Stomach (tissue), 4 donors: ENCODE results near the gene KRT7.

ENCODE experiments used
- CTCF ChIP-seq, 7 experiments: fragments of 450-650 bp in 4 of 7; fragments of 200-600 bp in 3 of 7; sonication (generic) in 3 of 7; IDR thresholded peaks; one replicate each; pipeline ENCODE4 v1.5.1; 2016 to 2019; ENCODE audit warnings: antibody characterized with exemption in 7 of 7, control low read depth in 2 of 7, mild to moderate bottlenecking in 1 of 7
- EP300 ChIP-seq: sonication (generic); formaldehyde crosslinking; IDR thresholded peaks from one replicate; pipeline ENCODE4 v1.6.1; 2017; ENCODE audit warnings: antibody characterized with exemption
- POLR2A ChIP-seq, 4 donors: fragments of 450-650 bp; IDR thresholded peaks; one replicate each; pipeline ENCODE4 v1.6.1; 2016; ENCODE audit warnings: antibody characterized with exemption in 4 of 4, control low read depth in 2 of 4, mild to moderate bottlenecking in 1 of 4, moderate library complexity in 1 of 4
- POLR2AphosphoS5 ChIP-seq, 3 donors: sonication (generic); formaldehyde crosslinking; IDR thresholded peaks; one replicate each; pipeline ENCODE4 v1.6.1; 2016; ENCODE audit warnings: antibody characterized with exemption in 3 of 3

- TF ChIP-seq CTCF (IDR thresholded peaks at IDR 0.05): no peak
- TF ChIP-seq POLR2A (IDR thresholded peaks at IDR 0.05): no peak
- no peak for TF ChIP-seq POLR2AphosphoS5 (IDR thresholded peaks at IDR 0.05)
- TF ChIP-seq EP300: no peak
Measured at GRCh38 chr12:52229836-52230343, 3.2 kb upstream of the KRT7 start.
